WTC11 (cell line): ENCODE measurements around the gene IQCC. TPM values are rescaled to one million over a fixed set of nuclear protein-coding genes. Genes with fewer than 3 reads are reported as not detected.
A peak's percentile ranks its signal among the peaks of the same experiment; 100 is the strongest.

Source experiments
- ATAC-seq: fragments of 200-7000 bp; cut with Tn5 transposase; 2 replicates; pipeline ENCODE4 v1.10.0; 2021; ENCODE audit warnings: mild to moderate bottlenecking, moderate library complexity
- CTCF ChIA-PET: fragments of 300-600 bp; sonication (Branson Sonifier 250); formaldehyde crosslinking; loops from one replicate; lab custom pipeline; 2021; ENCODE audit warnings: antibody characterized with exemption; lab: Charles Lee
- POLR2A ChIA-PET: fragments of 350-600 bp; sonication (Branson Sonifier 250); formaldehyde crosslinking; loops from one replicate; lab custom pipeline; 2021; ENCODE audit warnings: antibody characterized with exemption; lab: Charles Lee
- DNase-seq: peaks from one replicate; pipeline ENCODE4 v3.0.0; 2021; ENCODE audit warnings: low spot score
- H3K27ac Mint-ChIP-seq: 2 replicates; pipeline ENCODE4 v1.8.0; 2021; ENCODE audit warnings: mixed read lengths
- H3K27me3 Mint-ChIP-seq: 2 replicates; pipeline ENCODE4 v1.8.0; 2021; ENCODE audit warnings: low read depth, mild to moderate bottlenecking, moderate library complexity, mixed read lengths
- H3K36me3 Mint-ChIP-seq: 2 replicates; pipeline ENCODE4 v1.8.0; 2021; ENCODE audit warnings: mixed read lengths
- H3K4me1 Mint-ChIP-seq: 2 replicates; pipeline ENCODE4 v1.8.0; 2022; ENCODE audit warnings: mixed read lengths
- H3K4me3 Mint-ChIP-seq: 2 replicates; pipeline ENCODE4 v1.8.0; 2021; ENCODE audit warnings: mild to moderate bottlenecking, moderate library complexity, mixed read lengths
- H3K9me3 Mint-ChIP-seq: 2 replicates; pipeline ENCODE4 v1.8.0; 2021; ENCODE audit warnings: mixed read lengths
- ATF1 ChIP-seq: sonication (generic); formaldehyde crosslinking; IDR thresholded peaks from 2 replicates; pipeline ENCODE4 v1.8.1; 2023; ENCODE audit warnings: mild to moderate bottlenecking, moderate library complexity, missing genetic modification reagents
- ATF3 ChIP-seq: sonication (generic); formaldehyde crosslinking; conservative IDR thresholded peaks from 2 replicates; pipeline ENCODE4 v1.8.1; 2022; ENCODE audit warnings: mild to moderate bottlenecking, missing genetic modification reagents
- CREM ChIP-seq: sonication (generic); formaldehyde crosslinking; IDR thresholded peaks from 2 replicates; pipeline ENCODE4 v1.8.1; 2022; ENCODE audit warnings: mild to moderate bottlenecking, missing genetic modification reagents, moderate library complexity
- GRHL2 ChIP-seq: fragments of 250-450 bp; sonication (Bioruptor Pico); IDR thresholded peaks from 2 replicates; pipeline ENCODE4 v1.8.0; 2022; ENCODE audit warnings: mild to moderate bottlenecking, moderate library complexity; ENCODE audit not compliant: insufficient replicate concordance, severe bottlenecking
- JUN ChIP-seq: sonication (generic); formaldehyde crosslinking; IDR thresholded peaks from 2 replicates; pipeline ENCODE4 v1.8.0; 2023; ENCODE audit warnings: mild to moderate bottlenecking, missing genetic modification reagents
- MXD4 ChIP-seq: fragments of 250-450 bp; sonication (Bioruptor Pico); IDR thresholded peaks from 2 replicates; pipeline ENCODE4 v1.8.0; 2021; ENCODE audit warnings: mild to moderate bottlenecking, moderate library complexity, borderline replicate concordance
- NR1H2 ChIP-seq: sonication (generic); formaldehyde crosslinking; IDR thresholded peaks from 2 replicates; pipeline ENCODE4 v1.9.0; 2021; ENCODE audit warnings: mild to moderate bottlenecking, moderate library complexity, missing genetic modification reagents
- PRRX2 ChIP-seq: fragments of 250-450 bp; sonication (Bioruptor Pico); IDR thresholded peaks from 2 replicates; pipeline ENCODE4 v1.8.0; 2021; ENCODE audit warnings: mild to moderate bottlenecking
- SP1 ChIP-seq: sonication (generic); formaldehyde crosslinking; conservative IDR thresholded peaks from 2 replicates; pipeline ENCODE4 v1.8.1; 2022; ENCODE audit warnings: missing genetic modification reagents
- USF1 ChIP-seq: sonication (generic); formaldehyde crosslinking; IDR thresholded peaks from 2 replicates; pipeline ENCODE4 v1.8.0; 2022; ENCODE audit warnings: mild to moderate bottlenecking, missing genetic modification reagents
- ZBTB21 ChIP-seq: sonication (generic); formaldehyde crosslinking; IDR thresholded peaks from 2 replicates; pipeline ENCODE4 v1.8.1; 2023; ENCODE audit warnings: mild to moderate bottlenecking, missing genetic modification reagents, borderline replicate concordance
- total RNA-seq: library from RNA; stranded (reverse); gene quantifications from 3 replicates; pipeline ENCODE4 v1.2.3, GENCODE V29; 2021
- TF ChIP-seq, protein P1 (sequence below): sonication (generic); formaldehyde crosslinking; IDR thresholded peaks from 2 replicates; pipeline ENCODE4 v1.8.1; 2022; ENCODE audit warnings: mild to moderate bottlenecking, moderate library complexity, missing genetic modification reagents
- TF ChIP-seq, protein P2 (sequence below): fragments of 250-450 bp; sonication (Bioruptor Pico); IDR thresholded peaks from 2 replicates; pipeline ENCODE4 v1.9.0; 2021; ENCODE audit warnings: mild to moderate bottlenecking
- TF ChIP-seq, protein P3 (sequence below): sonication (generic); formaldehyde crosslinking; IDR thresholded peaks from 2 replicates; pipeline ENCODE4 v1.8.0; 2023; ENCODE audit warnings: missing genetic modification reagents, mild to moderate bottlenecking, borderline replicate concordance
- TF ChIP-seq, protein P4 (sequence below): sonication (generic); formaldehyde crosslinking; IDR thresholded peaks from 2 replicates; pipeline ENCODE4 v1.8.1; 2023; ENCODE audit warnings: mild to moderate bottlenecking, moderate library complexity, missing genetic modification reagents
- TF ChIP-seq, protein P5 (sequence below): sonication (generic); formaldehyde crosslinking; IDR thresholded peaks from 2 replicates; pipeline ENCODE4 v1.8.0; 2023; ENCODE audit warnings: mild to moderate bottlenecking, missing genetic modification reagents

Gene IQCC
- total RNA-seq, 1 experiment from 2014 or later = 5.2 TPM

- POLR2A ChIA-PET = no interaction called here
- CTCF ChIA-PET = interaction anchor here (0.8 to 3.1 kb wide), 2 partner anchors 15 to 17 kb away, joined by 3 to 10 read pairs; no protein-coding TSS in a partner anchor
- H3K4me1 Mint-ChIP-seq = peaks cover 5% of the 10 kb centered on the region
- no peaks in the 10 kb centered on the region for H3K27me3 Mint-ChIP-seq
- H3K27ac Mint-ChIP-seq = peak overlapping the region; percentile 87; the same call in 1 of the 2 replicates
- DNase-seq (no peak), ATAC-seq (no peak)
- H3K4me3 Mint-ChIP-seq = no peak overlapping the region
- no peaks in the 10 kb centered on the region for H3K9me3 Mint-ChIP-seq
- TF ChIP-seq NR1H2 (CRISPR knock-in tag) = no peak
- no peak for TF ChIP-seq JUN (CRISPR knock-in tag)
- TF ChIP-seq GRHL2 (CRISPR knock-in tag) = no peak
- TF ChIP-seq SP1 = no peak
- TF ChIP-seq, protein P1, sequence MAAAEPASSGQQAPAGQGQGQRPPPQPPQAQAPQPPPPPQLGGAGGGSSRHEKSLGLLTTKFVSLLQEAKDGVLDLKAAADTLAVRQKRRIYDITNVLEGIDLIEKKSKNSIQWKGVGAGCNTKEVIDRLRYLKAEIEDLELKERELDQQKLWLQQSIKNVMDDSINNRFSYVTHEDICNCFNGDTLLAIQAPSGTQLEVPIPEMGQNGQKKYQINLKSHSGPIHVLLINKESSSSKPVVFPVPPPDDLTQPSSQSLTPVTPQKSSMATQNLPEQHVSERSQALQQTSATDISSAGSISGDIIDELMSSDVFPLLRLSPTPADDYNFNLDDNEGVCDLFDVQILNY (CRISPR knock-in tag) = no peak
- TF ChIP-seq, protein P2, sequence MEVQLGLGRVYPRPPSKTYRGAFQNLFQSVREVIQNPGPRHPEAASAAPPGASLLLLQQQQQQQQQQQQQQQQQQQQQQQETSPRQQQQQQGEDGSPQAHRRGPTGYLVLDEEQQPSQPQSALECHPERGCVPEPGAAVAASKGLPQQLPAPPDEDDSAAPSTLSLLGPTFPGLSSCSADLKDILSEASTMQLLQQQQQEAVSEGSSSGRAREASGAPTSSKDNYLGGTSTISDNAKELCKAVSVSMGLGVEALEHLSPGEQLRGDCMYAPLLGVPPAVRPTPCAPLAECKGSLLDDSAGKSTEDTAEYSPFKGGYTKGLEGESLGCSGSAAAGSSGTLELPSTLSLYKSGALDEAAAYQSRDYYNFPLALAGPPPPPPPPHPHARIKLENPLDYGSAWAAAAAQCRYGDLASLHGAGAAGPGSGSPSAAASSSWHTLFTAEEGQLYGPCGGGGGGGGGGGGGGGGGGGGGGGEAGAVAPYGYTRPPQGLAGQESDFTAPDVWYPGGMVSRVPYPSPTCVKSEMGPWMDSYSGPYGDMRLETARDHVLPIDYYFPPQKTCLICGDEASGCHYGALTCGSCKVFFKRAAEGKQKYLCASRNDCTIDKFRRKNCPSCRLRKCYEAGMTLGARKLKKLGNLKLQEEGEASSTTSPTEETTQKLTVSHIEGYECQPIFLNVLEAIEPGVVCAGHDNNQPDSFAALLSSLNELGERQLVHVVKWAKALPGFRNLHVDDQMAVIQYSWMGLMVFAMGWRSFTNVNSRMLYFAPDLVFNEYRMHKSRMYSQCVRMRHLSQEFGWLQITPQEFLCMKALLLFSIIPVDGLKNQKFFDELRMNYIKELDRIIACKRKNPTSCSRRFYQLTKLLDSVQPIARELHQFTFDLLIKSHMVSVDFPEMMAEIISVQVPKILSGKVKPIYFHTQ (CRISPR knock-in tag) = no peak
- no peak for TF ChIP-seq ATF1 (CRISPR knock-in tag)
- no peak for TF ChIP-seq MXD4
- TF ChIP-seq CREM (CRISPR knock-in tag) = no peak
- TF ChIP-seq, protein P3, sequence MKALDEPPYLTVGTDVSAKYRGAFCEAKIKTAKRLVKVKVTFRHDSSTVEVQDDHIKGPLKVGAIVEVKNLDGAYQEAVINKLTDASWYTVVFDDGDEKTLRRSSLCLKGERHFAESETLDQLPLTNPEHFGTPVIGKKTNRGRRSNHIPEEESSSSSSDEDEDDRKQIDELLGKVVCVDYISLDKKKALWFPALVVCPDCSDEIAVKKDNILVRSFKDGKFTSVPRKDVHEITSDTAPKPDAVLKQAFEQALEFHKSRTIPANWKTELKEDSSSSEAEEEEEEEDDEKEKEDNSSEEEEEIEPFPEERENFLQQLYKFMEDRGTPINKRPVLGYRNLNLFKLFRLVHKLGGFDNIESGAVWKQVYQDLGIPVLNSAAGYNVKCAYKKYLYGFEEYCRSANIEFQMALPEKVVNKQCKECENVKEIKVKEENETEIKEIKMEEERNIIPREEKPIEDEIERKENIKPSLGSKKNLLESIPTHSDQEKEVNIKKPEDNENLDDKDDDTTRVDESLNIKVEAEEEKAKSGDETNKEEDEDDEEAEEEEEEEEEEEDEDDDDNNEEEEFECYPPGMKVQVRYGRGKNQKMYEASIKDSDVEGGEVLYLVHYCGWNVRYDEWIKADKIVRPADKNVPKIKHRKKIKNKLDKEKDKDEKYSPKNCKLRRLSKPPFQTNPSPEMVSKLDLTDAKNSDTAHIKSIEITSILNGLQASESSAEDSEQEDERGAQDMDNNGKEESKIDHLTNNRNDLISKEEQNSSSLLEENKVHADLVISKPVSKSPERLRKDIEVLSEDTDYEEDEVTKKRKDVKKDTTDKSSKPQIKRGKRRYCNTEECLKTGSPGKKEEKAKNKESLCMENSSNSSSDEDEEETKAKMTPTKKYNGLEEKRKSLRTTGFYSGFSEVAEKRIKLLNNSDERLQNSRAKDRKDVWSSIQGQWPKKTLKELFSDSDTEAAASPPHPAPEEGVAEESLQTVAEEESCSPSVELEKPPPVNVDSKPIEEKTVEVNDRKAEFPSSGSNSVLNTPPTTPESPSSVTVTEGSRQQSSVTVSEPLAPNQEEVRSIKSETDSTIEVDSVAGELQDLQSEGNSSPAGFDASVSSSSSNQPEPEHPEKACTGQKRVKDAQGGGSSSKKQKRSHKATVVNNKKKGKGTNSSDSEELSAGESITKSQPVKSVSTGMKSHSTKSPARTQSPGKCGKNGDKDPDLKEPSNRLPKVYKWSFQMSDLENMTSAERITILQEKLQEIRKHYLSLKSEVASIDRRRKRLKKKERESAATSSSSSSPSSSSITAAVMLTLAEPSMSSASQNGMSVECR = no peak
- TF ChIP-seq, protein P4, sequence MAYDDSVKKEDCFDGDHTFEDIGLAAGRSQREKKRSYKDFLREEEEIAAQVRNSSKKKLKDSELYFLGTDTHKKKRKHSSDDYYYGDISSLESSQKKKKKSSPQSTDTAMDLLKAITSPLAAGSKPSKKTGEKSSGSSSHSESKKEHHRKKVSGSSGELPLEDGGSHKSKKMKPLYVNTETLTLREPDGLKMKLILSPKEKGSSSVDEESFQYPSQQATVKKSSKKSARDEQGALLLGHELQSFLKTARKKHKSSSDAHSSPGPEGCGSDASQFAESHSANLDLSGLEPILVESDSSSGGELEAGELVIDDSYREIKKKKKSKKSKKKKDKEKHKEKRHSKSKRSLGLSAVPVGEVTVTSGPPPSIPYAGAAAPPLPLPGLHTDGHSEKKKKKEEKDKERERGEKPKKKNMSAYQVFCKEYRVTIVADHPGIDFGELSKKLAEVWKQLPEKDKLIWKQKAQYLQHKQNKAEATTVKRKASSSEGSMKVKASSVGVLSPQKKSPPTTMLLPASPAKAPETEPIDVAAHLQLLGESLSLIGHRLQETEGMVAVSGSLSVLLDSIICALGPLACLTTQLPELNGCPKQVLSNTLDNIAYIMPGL (CRISPR knock-in tag) = no peak
- no peak for TF ChIP-seq USF1
- TF ChIP-seq, protein P5, sequence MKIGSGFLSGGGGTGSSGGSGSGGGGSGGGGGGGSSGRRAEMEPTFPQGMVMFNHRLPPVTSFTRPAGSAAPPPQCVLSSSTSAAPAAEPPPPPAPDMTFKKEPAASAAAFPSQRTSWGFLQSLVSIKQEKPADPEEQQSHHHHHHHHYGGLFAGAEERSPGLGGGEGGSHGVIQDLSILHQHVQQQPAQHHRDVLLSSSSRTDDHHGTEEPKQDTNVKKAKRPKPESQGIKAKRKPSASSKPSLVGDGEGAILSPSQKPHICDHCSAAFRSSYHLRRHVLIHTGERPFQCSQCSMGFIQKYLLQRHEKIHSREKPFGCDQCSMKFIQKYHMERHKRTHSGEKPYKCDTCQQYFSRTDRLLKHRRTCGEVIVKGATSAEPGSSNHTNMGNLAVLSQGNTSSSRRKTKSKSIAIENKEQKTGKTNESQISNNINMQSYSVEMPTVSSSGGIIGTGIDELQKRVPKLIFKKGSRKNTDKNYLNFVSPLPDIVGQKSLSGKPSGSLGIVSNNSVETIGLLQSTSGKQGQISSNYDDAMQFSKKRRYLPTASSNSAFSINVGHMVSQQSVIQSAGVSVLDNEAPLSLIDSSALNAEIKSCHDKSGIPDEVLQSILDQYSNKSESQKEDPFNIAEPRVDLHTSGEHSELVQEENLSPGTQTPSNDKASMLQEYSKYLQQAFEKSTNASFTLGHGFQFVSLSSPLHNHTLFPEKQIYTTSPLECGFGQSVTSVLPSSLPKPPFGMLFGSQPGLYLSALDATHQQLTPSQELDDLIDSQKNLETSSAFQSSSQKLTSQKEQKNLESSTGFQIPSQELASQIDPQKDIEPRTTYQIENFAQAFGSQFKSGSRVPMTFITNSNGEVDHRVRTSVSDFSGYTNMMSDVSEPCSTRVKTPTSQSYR (CRISPR knock-in tag) = no peak
- no peak for TF ChIP-seq ZBTB21 (CRISPR knock-in tag)
- TF ChIP-seq PRRX2 = no peak
- no peak for TF ChIP-seq ATF3 (CRISPR knock-in tag)
- H3K36me3 Mint-ChIP-seq = peaks cover 42% of the 10 kb centered on the region
Observed at GRCh38 chr1:32232558-32233304, 27.3 kb downstream of the IQCC start.
